Right lobe of liver (tissue), 6 donors: ENCODE results near the gene ADIPOR1. TPM values are rescaled to one million over a fixed set of nuclear protein-coding genes. Genes with fewer than 3 reads are reported as not detected.

ENCODE experiments used
- ATAC-seq, 4 donors: fragments of 200-7000 bp; cut with Tn5 transposase; one replicate each; pipeline ENCODE4 v1.9.1; 2020; ENCODE audit warnings: mild to moderate bottlenecking in 4 of 4, moderate library complexity in 4 of 4
- DNase-seq, 3 donors: peaks; one replicate each; pipeline ENCODE4 v3.0.0-alpha.2; 2020
- H3K27ac ChIP-seq, 3 donors: fragments of 200-600 bp; one replicate each; pipeline ENCODE4 v1.8.0; 2022
- H3K27me3 ChIP-seq, 2 donors: fragments of 200-600 bp; one replicate each; pipeline ENCODE4 v1.8.0; 2022
- H3K36me3 ChIP-seq, 4 donors: fragments of 200-600 bp; sonication (generic) in 1 of 4; one replicate each; pipeline versions ENCODE4 v1.5.1 to v1.8.0; 2017 to 2022; ENCODE audit warnings: control low read depth in 1 of 4
- H3K4me1 ChIP-seq, 4 donors: fragments of 200-600 bp; sonication (generic) in 1 of 4; one replicate each; pipeline versions ENCODE4 v1.5.1 to v1.8.0; 2017 to 2022; ENCODE audit warnings: control low read depth in 1 of 4
- H3K4me3 ChIP-seq, 3 donors: fragments of 200-600 bp; one replicate each; pipeline ENCODE4 v1.8.0; 2022
- H3K9me3 ChIP-seq, 4 donors: fragments of 200-600 bp; sonication (generic) in 1 of 4; one replicate each; pipeline versions ENCODE4 v1.5.1 to v1.8.0; 2017 to 2022; ENCODE audit warnings: control low read depth in 1 of 4
- CTCF ChIP-seq, 4 donors: fragments of 200-600 bp in 3 of 4; fragments of 450-650 bp in 1 of 4; IDR thresholded peaks; one replicate each; pipeline versions ENCODE4 v1.5.1 to v1.8.0; 2016 to 2022; ENCODE audit warnings: antibody characterized with exemption in 4 of 4, mild to moderate bottlenecking in 2 of 4
- POLR2A ChIP-seq: fragments of 450-650 bp; IDR thresholded peaks from one replicate; pipeline ENCODE4 v1.6.1; 2017; ENCODE audit warnings: antibody characterized with exemption, mild to moderate bottlenecking
- whole genome bisulfite sequencing: methylation state at CpG from one replicate; pipeline ENCODE4 v1.1.6; 2018; ENCODE audit warnings: low coverage, low lambda C conversion rate; ENCODE audit not compliant: insufficient coverage; ENCODE audit errors: missing lambda C conversion rate; 5-methylcytosine and 5-hydroxymethylcytosine counted together
- intact Hi-C, 2 donors: fragments of 100-400 bp; cut with DNase I; formaldehyde crosslinking; loops; one replicate each; pipeline versions ENCODE4 v1.11.2 to v1.14.1; 2022
- total RNA-seq, 6 experiments: library from RNA; depleted of rRNA in 2 of 6; stranded (reverse); fragments of >200 nt in 2 of 6; fragmentation: NEBNext Ultra II Directional in 3 of 6; extraction: Animal tissue kit (Norgen Biotek cat#: 25700) in 3 of 6; gene quantifications; one replicate each; pipeline versions ENCODE4 v1.1.0 to v1.2.4, GENCODE V29; 2016 to 2023
- donor health status: DM: no; HTN: yes; CAD: no.
- donor health status: DM: no; HTN: no; CAD: no.
- donor health status: DM: no; HTN: no; CAD: no.
- donor health status: DM: no; HTN: yes; CAD: no.
- donor health status: DM: no; HTN: yes; CAD: no.

Gene ADIPOR1
- total RNA-seq, 6 experiments from 2014 or later: 49.3 to 88.3 (median 61.1) TPM

GRCh38 chr1:203001986-203002385, 43.9 kb upstream of the ADIPOR1 start:
- no peak overlapping the region for H3K27ac ChIP-seq
- intact Hi-C loops: no loop called here
- H3K36me3 ChIP-seq: no peaks in the 10 kb centered on the region
- WGBS: 72% methylated on average over 9 of the region's 9 CpGs
- no peaks in the 10 kb centered on the region for H3K9me3 ChIP-seq
- H3K27me3 ChIP-seq: no peaks in the 10 kb centered on the region
- no peak overlapping the region for H3K4me3 ChIP-seq
- H3K4me1 ChIP-seq: no peaks in the 10 kb centered on the region
- no peak for ATAC-seq
- DNase-seq: no peak
- TF ChIP-seq POLR2A (no peak), CTCF (IDR thresholded peaks at IDR 0.05) (no peak)

- no peaks in the 10 kb centered on the region for H3K27me3 ChIP-seq
- intact Hi-C loops: no loop called here
- WGBS: 76% methylated on average over 3 of the region's 3 CpGs
- no peak overlapping the region for H3K4me3 ChIP-seq
- H3K36me3 ChIP-seq: no peaks in the 10 kb centered on the region
- no peak for TF ChIP-seq POLR2A
- TF ChIP-seq CTCF (IDR thresholded peaks at IDR 0.05): no peak
- no peaks in the 10 kb centered on the region for H3K4me1 ChIP-seq
- no peaks in the 10 kb centered on the region for H3K9me3 ChIP-seq
- no peak overlapping the region for H3K27ac ChIP-seq
- no peak for ATAC-seq
- no peak for DNase-seq
Observed at GRCh38 chr1:203000217-203000944, 42.3 kb upstream of the ADIPOR1 start.

- H3K36me3 ChIP-seq: no peaks in the 10 kb centered on the region
- intact Hi-C loops: no loop called here
- H3K27ac ChIP-seq: no peak overlapping the region
- H3K27me3 ChIP-seq: no peaks in the 10 kb centered on the region
- H3K9me3 ChIP-seq: no peaks in the 10 kb centered on the region
- WGBS: 44% methylated on average over 14 of the region's 14 CpGs
- ATAC-seq (peak; percentile 62 to 79 (median 74)), DNase-seq (no peak)
- no peaks in the 10 kb centered on the region for H3K4me1 ChIP-seq
- TF ChIP-seq CTCF (IDR thresholded peaks at IDR 0.05) (peak; percentile 82 to 88 (median 84)), POLR2A (no peak)
- no peak overlapping the region for H3K4me3 ChIP-seq
Observed at GRCh38 chr1:202998836-202999750, 41.0 kb upstream of the ADIPOR1 start.

GRCh38 chr1:202994756-202995155, 36.6 kb upstream of the ADIPOR1 start:
- H3K4me1 ChIP-seq: no peaks in the 10 kb centered on the region
- peaks cover 0 to 4% of the 10 kb centered on the region in 2 donors for H3K27me3 ChIP-seq
- intact Hi-C loops: no loop called here
- H3K9me3 ChIP-seq: no peaks in the 10 kb centered on the region
- TF ChIP-seq CTCF (IDR thresholded peaks at IDR 0.05) (no peak), POLR2A (no peak)
- WGBS: 64% methylated on average over 3 of the region's 3 CpGs
- no peaks in the 10 kb centered on the region for H3K36me3 ChIP-seq
- ATAC-seq (no peak), DNase-seq (no peak)
- H3K4me3 ChIP-seq: no peak overlapping the region
- H3K27ac ChIP-seq: no peak overlapping the region
